Fibroblast of skin of right quadriceps (primary cell): ENCODE data around the gene TRAK1.
A peak's percentile ranks its signal among the peaks of the same experiment; 100 is the strongest.
"Not testable (repeated sequence)": the region's sequence is repeated elsewhere in the genome, so short reads cannot be mapped to it uniquely, and the experiment has no call there.

Experiments used
- DNase-seq: peaks from one replicate; pipeline ENCODE4 v3.0.0-alpha.2; 2013

The TRAK1 gene, protein sequence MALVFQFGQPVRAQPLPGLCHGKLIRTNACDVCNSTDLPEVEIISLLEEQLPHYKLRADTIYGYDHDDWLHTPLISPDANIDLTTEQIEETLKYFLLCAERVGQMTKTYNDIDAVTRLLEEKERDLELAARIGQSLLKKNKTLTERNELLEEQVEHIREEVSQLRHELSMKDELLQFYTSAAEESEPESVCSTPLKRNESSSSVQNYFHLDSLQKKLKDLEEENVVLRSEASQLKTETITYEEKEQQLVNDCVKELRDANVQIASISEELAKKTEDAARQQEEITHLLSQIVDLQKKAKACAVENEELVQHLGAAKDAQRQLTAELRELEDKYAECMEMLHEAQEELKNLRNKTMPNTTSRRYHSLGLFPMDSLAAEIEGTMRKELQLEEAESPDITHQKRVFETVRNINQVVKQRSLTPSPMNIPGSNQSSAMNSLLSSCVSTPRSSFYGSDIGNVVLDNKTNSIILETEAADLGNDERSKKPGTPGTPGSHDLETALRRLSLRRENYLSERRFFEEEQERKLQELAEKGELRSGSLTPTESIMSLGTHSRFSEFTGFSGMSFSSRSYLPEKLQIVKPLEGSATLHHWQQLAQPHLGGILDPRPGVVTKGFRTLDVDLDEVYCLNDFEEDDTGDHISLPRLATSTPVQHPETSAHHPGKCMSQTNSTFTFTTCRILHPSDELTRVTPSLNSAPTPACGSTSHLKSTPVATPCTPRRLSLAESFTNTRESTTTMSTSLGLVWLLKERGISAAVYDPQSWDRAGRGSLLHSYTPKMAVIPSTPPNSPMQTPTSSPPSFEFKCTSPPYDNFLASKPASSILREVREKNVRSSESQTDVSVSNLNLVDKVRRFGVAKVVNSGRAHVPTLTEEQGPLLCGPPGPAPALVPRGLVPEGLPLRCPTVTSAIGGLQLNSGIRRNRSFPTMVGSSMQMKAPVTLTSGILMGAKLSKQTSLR

DNA sequence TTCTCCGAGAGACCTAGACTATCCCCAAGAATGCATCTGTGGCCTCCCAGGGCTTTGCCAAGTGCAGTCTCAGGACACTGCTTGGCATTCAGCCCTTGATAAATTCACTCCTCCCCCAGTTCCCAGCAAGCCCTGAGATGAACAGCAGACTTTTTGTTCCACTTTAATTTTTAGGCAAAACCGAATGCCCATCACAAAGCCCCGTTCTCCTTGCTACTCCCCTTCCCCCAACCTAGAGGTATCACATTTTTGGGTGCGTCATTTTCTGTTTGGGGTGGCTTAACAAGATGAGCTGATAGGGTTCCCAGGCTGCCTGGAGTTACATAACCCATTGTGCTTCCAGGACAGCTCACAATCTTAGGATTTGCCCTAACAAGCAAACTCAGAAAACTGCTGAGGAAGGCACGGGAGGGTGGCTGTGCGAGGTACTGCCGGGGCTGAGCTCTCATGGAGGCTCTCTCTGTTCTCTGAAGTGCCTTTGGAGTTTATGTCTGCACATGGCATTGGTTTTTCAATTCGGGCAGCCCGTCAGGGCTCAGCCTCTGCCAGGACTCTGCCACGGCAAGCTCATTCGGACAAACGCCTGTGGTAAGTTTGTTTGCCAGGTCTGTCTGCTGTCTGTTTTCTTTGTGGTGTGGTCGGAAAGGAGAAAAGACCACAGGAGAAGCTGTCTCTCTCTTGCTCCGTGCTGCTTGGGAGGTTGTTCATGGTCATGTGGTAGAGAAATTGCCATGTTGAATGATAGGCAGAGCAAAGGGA, at the start of gene TRAK1:
TSS of gene TRAK1 (plus strand) at position 385 of the 759 bp plus-strand sequence. CDS start at position 498, 113 bp downstream.
- DNase-seq: no peak

DNA sequence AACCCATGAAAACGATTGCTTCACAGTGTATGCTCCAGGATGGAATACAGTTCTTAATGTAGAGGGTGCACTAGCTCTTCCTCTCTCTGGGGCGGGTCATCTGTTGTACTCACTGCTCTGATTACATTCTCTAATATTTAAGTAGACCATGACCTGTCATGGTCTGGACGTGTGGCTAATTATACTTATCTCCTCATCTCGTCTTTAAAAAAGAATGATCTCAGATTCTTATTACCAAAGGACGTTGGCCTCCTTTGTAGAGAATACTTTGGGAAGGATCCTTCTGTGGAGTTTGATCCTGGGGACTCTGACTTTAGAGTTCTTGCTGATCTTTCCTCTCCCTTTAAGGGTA, 48.4 kb upstream of the TRAK1 start:
- no peak for DNase-seq

DNA sequence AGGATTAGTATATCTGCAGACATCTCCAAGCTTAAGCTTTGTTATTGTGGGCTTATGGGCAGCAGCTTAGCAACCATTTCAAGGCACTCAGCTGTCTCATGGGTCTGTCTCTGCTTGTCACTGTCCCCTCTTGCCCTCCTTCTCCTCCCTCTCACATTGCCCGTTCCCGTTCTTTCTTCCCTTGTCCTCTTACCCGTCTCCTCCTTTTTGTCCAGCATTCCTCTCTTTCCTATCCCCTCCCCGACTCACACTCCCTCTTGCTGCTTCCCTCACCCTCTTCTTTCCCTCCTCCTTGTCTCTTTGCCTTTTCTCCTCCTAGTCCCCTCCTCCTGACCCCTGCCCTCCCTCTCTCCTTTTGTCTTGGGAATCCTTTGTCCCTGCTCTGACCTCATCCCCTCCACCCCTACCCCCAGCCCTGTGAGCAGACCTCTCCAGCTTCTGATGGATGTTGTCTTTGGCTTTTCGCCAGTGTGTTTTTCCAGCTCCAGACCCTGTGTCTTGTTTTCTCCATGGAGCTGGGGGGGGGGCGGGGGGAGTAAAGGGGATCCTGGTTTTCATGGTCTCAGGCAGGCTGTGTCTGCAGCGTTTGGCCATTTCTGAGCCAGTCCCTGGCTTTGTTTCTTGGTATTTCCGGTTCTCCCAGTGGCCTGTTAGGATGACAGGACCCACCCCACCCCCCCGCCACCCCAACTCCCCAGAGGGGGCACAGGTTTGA, 47.9 kb upstream of the TRAK1 start:
- peak; percentile 78 for DNase-seq

DNA sequence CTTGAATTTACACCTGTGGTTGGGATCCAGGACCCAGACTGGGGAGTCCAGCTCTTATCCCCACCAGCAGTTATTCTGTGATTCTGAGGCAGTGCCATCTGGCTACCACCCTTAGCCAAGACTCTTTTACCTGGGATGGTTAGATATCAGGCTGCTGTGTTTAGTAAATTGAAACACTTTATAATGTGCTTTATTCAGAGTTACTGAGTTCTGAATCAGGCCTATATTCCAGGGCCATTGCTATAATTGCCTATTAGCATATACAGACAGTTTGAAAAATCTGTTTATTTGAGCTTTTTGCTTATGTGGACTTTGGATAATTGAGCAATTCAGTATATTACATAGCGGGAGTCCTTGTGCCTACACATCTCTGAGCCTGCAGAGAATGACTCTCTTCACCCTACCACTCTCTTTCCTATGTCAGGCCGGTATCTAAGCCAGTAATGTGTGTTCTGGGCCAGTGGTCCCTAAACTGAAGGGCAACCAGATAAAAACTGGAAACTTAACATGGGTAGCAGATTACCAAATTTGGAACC, 45.4 kb upstream of the TRAK1 start:
- no peak for DNase-seq

DNA sequence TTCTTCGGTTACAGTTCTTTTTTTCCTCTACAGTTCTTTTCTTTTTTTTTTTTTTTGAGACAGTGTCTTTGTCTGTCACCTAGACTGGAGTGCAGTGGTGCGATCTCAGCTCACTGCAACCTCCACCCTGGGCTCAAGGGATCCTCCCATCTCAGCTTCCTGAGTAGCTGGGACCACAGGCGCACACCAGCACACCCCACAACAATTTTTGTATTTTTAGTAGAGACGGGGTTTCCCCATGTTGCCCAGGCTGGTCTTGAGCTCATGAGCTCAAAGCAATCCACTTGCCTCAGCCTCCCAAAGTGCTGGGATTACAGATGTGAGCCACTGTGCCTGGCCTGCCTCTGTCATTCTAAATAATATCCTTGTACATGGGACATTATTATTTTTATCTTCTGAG, 42.6 kb upstream of the TRAK1 start:
- not testable (repeated sequence) for DNase-seq

DNA sequence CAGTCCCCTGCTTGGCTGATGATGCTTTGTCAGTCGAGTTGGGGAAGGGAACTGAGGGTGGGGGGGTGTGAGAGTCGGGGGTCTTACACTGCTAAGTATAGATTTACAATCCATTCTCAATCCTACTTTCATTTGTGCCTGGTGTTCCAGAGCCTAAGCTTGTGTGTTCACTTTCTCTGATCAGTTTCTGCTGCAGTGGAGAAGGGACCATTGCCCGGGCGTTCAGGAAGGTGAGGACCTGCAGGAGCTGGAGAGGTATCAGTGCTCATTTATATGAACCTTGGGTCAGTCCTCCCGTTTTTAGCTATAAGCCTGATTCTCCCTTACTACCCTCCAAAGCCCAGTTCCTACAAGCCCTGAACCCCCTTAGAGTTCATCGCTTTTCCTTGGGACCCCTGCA, 41.0 kb upstream of the TRAK1 start:
- DNase-seq: no peak

DNA sequence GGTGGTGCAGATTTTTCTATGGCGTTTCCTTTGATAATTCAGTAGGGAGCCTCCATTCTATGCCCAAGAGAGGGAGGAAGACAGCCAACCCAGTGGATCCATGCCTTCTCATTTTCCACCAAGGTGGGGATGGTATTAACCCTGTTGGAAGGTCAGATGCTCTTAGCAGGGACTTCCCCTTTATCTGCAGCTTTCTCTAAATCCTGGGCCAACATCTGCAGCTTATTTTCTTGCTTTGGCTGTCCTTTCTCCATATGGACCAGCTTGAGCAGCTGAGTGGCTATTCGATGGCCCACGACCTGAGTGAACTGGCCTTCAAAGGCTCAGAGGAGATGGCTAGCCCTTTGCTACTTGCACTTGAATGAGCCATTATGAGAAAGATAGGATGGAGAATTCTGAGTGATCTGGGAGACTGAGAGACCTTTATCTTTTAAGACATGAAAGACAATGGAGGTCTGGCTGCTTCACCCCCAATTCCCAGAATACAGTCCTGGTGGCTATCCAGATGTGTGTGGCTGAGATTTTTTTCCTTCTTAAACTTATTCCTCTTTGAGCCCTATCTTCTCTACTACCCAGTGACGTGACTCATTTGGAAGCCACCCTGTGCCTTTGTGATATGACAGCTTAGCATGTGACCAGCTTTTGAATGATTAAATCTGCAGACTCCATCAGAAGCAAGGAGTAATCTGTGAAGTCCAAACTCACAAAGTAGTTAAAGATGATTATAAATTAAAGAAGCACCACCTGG, 39.6 kb upstream of the TRAK1 start:
- no peak for DNase-seq

DNA sequence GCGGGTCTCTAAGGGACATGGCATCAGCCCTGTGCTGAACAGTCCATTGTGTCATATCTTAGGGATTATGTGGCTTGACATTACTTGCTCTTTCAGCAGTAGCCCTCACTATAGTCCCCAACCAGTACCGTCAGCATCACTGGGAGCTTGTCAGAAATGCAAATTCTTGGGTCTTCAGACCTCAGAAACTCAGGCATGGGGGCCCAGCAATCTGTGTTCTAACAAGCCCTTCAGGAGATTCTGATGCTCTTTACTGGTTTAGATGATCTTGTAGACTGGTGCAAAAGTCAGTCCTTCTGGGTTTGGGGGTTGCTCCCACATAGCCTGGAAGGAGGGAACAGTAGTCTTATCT, 39.0 kb upstream of the TRAK1 start:
- no peak for DNase-seq

DNA sequence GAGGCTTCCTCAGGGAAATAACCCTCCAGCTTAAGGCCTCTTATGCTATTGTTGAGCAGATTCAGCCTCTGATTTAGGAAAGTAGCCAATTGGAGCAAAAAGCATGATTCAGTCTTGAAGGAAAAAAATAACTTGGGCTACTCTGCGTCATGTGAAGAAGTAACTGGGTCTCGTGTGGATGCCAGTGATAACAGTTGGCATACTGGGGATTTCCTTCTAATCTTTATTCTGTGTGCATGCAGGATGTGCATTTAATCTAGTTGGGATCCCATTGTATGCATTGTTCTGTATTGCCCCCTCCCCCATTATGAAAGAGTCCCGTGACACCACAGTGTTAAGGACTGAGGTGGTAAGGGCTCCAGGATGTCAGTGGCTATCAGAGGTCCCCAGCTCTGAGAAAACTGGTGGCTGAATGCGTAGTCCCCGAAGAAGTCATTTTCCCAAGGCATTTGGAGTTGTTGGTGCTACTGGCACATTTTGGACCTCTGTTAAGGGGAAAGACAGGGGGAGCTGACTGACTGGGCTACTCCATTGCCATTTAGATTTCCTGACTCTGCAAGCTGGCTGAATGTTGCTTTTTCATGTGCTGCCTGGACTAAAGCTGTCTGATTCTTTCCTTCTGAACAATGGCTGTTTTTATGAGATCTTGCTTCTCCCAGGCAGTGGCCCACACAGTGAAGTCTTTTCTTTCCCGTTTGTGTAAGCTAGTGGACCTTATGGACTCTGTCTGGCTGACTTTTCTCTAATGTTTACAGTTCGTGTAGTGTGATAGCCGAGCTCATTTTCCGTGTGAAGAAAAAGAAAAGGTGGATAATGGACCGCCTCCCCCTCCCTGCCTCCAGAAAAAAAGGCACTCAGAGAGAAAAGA, 38.4 kb upstream of the TRAK1 start:
- DNase-seq: peak; percentile 53

DNA sequence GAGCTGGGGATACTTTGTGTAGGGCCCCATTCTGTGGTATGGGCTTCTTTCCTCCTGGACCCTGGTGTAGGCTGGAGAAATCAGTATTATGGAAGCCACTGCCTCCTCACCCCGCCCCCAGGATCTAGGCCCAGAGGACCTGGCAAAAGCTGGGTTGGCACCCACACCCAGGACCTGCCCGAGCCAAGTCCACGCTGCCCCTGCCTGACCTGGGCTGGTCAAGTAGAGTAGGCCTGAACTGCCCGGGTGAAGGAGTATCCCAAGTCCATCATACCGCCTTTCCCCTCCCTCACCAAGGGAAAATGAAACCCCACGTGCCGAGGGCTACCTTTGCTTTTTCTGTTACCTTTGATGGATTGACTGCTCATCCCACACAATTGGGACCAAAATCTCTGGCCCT, 37.7 kb upstream of the TRAK1 start:
- DNase-seq: no peak

DNA sequence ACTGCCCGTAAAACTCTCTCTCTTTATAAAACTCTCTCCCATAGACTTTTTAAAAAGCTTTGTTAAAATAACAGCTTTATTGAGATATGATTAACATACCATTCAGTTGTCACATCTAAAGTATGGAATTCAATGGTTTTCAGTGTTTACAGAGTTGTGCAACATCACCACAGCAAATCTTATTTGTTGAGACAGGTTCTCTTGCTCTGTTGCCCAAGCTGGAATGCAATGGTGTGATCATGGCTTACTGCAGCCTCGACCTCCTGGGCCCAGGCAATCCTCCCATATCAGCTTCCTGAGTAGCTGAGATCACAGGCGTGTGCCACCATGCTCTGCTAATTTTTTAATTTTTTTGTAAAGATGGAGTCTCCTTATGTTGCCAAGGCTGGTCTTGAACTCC, 35.9 kb upstream of the TRAK1 start:
- peak; percentile 83 for DNase-seq

DNA sequence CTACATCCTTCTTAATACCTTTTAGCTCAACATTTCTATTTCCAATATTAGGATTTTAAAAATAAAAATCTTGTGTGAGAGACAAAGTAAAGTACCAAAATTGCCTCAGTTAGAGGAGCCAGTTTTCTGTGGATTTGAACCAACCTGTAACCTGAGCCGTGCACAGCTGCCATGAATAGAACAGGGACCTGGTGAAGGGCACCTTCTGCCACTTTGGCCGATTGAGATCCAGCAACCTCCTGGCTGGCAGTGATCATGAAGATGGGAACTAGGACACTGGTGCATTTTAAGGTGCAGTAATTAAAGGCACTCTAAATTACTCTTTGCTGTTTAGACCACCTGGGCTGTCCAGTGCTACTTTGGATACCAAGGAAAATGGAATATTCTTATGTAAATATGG, 34.3 kb upstream of the TRAK1 start:
- no peak for DNase-seq

DNA sequence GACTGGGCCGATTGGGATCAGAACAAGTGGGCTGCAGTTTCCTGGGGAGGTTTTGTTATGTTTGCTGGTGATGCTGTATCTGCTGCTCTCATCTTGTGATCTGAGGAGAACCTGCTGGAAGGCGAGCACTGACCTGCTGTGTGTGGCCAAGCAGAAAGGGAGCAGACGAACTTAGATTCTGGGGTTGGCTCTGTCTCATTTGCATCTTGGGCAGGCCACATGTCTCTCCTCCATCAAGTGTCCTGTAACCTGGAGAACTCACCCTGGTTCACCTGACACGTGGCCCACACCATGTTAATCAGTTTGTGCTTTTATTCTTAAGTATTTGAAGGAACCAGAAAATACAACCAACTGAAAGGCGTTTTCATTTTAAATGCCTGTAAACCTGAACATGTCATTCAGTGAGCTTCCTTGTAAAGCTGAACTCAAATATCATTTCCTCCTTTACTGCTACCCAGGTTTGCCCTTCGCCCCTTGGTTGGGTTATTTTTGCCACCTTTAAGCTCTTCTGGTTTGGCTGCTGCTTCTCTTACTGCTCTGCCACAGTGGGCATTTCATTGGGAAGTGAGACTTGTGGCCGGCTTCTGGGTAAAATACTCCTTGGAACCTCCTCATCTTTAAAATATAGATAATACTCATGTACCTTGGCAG, 33.5 kb upstream of the TRAK1 start:
- DNase-seq: no peak

DNA sequence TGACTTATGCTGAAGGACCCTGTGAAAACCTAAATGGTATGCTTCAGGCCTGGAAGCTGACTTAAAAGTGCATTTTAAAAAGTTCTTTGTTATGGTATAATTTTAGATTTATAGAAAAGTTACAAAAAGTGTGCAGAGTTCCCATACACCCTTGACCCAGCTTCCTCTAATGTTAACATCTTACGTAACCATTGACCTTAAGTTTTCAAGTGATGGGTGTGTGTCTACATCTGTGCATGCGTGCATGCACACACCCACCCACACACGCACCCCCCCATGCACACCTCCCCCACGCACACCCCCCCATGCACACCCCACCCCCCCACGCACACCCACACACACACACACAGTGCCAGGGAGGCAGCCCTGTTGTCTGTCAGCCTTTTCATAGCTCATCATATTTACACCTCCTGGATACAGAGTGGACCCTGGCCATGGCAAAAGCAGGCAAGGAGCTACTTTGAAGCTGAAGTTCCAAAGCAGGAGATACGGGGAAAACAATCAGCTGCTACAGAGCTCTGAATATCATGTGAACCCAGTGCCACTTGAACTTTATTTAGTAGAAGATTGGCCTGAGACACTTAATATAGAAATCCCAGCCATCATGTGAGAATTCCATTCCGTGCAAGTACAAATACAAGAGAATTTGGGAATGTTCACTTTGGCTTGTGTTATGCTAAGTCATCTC, 30.0 kb upstream of the TRAK1 start:
- no peak for DNase-seq

DNA sequence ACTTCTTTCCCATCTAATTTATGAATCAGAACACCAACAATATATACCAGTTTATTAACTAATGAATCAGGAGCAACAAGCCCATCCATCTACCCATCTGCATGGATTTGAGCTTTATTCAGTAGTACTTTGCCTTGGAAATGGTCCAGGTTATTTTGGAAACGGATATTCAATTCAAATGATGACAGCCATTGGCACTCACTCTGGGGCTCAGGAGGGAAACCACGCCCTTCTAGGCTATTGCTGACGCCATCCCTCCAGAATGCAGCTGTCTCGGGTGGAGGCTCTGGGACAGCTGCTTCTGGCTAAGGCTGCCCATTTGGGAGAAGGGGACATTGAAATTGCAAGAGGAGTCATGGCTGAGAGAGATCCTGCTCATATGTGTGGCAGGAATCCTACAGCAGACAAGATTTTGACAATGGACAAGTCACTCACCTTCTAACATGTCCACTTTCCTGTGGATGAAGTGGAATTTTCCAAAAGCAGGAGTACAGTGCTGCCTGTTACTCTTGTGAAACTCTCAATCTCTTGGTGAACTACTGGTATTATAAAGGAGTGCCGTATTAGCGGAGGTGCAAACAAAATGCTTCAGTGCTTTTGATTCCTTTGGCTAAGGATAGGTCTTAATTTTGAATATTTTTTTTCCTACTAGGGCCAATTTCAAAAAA, 29.3 kb upstream of the TRAK1 start:
- DNase-seq: peak; percentile 95

DNA sequence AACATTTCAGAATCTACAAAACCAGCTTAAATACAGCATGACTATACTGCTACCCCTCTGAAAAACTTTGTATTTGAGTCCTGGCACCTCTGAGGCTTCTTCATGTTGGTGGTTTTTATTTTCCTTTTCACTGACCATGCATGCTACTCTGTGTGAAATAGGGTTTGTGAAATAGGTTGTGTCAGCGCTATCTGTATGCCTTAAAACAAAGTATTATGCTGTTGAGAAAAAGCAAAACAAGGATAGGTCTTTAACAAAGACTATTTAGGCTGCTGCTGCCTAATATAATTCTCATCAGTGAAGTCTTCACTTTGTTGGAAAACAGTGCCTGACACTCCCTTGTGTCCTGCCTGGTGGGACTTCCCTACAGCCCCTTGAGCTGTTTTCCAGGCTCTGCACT, 28.7 kb upstream of the TRAK1 start:
- DNase-seq: no peak

DNA sequence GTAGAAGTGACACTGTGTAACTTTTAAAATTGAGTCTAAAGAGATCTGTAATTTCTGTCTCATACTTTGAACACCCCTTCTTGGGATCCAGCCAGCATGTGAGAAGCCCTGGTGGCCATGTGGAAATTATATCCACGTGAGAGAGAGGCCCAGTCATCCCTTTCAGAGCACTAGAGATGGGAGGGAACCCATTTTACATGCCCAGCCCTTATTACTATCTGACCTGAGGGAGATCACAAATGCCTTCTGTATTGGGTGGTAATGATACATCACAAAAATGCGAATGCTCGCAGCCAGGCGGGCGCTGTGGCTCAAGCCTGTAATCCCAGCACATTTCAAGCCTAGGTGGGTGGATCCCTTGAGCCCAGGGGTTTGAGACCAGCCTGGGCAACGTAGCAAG, 27.3 kb upstream of the TRAK1 start:
- peak; percentile 93 for DNase-seq

DNA sequence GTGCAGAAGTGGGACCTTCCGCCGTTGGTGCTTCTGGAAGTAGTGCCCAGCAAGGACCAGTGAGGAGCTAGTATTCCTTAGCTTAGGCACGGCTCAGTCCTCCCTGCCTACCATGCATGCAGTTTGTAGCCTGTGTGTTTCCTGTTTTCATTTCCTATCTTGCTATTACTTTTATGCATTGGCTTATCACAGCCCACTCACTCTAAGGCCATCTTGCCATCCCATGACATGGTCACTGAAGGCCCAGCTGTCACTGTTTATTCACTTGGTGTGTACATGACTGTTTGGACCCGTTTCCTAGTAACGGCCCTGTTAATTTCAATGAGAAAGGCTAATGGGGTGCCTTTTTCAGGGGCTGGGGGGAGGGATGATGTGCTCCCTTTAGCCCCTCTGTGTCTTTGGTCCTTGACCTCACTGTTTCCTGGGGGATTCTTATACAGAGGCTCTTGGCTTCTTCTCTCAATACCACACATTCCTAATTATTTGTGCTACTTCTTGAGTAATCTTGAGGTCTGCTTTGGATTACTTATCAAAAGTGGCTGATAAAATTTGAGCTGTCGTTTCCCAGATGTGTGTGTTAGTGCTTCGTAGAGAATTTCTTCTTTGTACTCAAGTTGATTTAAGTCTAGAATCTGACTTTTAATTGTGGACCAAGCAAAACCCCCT, 24.5 kb upstream of the TRAK1 start:
- DNase-seq: peak; percentile 79
